ENCODE results near the gene PPP2R3A.
"Not testable (repeated sequence)": the region's sequence is repeated elsewhere in the genome, so short reads cannot be mapped to it uniquely, and the experiment has no call there.

Gene PPP2R3A

GRCh38 chr3:136083641-136084382 lies 118.3 kb downstream of the PPP2R3A start:
- DNase-seq = not testable (repeated sequence)

GRCh38 chr3:136085067-136085466 lies 119.5 kb downstream of the PPP2R3A start:
- DNase-seq = not testable (repeated sequence)

- no peak for DNase-seq
Measured at GRCh38 chr3:136093771-136094170, 128.2 kb downstream of the PPP2R3A start.

- no peak for DNase-seq
Measured at GRCh38 chr3:136105044-136105443, 139.5 kb downstream of the PPP2R3A start.

GRCh38 chr3:136106101-136106500 lies 140.6 kb downstream of the PPP2R3A start:
- no peak for DNase-seq

GRCh38 chr3:136109499-136109898 lies 144.0 kb downstream of the PPP2R3A start:
- DNase-seq = no peak

- no peak for DNase-seq
Measured at GRCh38 chr3:136110481-136110880, 145.0 kb downstream of the PPP2R3A start.

GRCh38 chr3:136114421-136114820 lies 148.9 kb downstream of the PPP2R3A start:
- no peak for DNase-seq

GRCh38 chr3:136119332-136119731 lies 153.8 kb downstream of the PPP2R3A start:
- not testable (repeated sequence) for DNase-seq

- DNase-seq = not testable (repeated sequence)
Measured at GRCh38 chr3:136119783-136120182, 154.3 kb downstream of the PPP2R3A start.

- DNase-seq = no peak
Measured at GRCh38 chr3:136120373-136121348, 155.1 kb downstream of the PPP2R3A start.

- no peak for DNase-seq
Measured at GRCh38 chr3:136122006-136122405, 156.5 kb downstream of the PPP2R3A start.

GRCh38 chr3:136131647-136132046 lies 166.1 kb downstream of the PPP2R3A start:
- not testable (repeated sequence) for DNase-seq

- no peak for DNase-seq
Measured at GRCh38 chr3:136134091-136134490, 168.6 kb downstream of the PPP2R3A start.

GRCh38 chr3:136135039-136135802 lies 169.7 kb downstream of the PPP2R3A start:
- no peak for DNase-seq

GRCh38 chr3:136136454-136136853 lies 170.9 kb downstream of the PPP2R3A start:
- DNase-seq = no peak

GRCh38 chr3:136141291-136141785 lies 175.8 kb downstream of the PPP2R3A start:
- no peak for DNase-seq

- DNase-seq = no peak
Measured at GRCh38 chr3:136141891-136142290, 176.4 kb downstream of the PPP2R3A start.

- no peak for DNase-seq
Measured at GRCh38 chr3:136142592-136142991, 177.1 kb downstream of the PPP2R3A start.

GRCh38 chr3:136144397-136144796 lies 178.9 kb downstream of the PPP2R3A start:
- not testable (repeated sequence) for DNase-seq

All from nucleus accumbens (tissue), 56 donors.